ENCODE data around the gene GNA12. TPM values are rescaled to one million over a fixed set of nuclear protein-coding genes. Genes with fewer than 3 reads are reported as not detected.

Gene GNA12
- total RNA-seq, 1 experiment from 2014 or later, result 35.5 TPM

Other genes starting within 250 kb of the GNA12 start
- 248 and 256 TPM in 2 replicates for gene TTYH3, start 212.3 kb downstream of the GNA12 start, total RNA-seq (2021)
- gene AMZ1, start 156.1 kb downstream of the GNA12 start, total RNA-seq (2021), result not detected in 2 replicates
- gene CARD11, start 199.6 kb upstream of the GNA12 start, total RNA-seq (2021), result 1.6 and 1.8 TPM in 2 replicates

Data from A673 (cell line).